ENCODE measurements around the gene SMPDL3A. TPM values are rescaled to one million over a fixed set of nuclear protein-coding genes. Genes with fewer than 3 reads are reported as not detected.

SMPDL3A gene
- total and polyA plus RNA-seq, 2 donors (not counting 3 experiments of a cell fraction or from before 2014, with no cell fraction given), result 4.1 to 4.2 TPM

DNA sequence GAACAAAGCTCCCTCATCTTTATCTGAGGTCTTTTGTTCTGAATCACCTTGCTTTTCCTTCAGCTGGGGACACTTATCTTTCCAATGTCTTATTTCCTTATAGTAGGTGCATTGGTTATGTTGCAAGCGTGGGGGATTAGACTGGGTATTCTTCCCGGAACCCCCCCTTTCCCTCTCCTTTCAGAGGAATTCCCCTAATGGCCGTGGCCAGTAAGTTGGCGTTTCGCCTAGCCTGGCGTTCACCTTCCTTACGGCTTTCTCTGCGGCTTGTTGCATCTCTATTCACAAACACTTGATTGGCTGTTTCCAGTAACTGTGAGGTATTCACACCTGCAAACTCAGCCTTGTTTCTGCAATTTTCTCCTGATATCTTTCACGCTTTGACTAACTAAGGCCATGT lies 42.4 kb upstream of the SMPDL3A start:
- Histone ChIP-seq H3K9me1 (replicated peaks; ENCODE audit: control insufficient read depth, extremely low read depth, insufficient read depth, low read length) (no peaks in the 10 kb centered on the region), H3K4me1 (ENCODE audit: control insufficient read depth, extremely low read depth, insufficient read depth, low read length) (no peaks in the 10 kb centered on the region), H4K20me1 (replicated peaks; ENCODE audit: control insufficient read depth, extremely low read depth, insufficient read depth, low read length) (no peaks in the 10 kb centered on the region), H3K9ac (replicated peaks; ENCODE audit: extremely low read depth, insufficient read depth, low read length) (no peak overlapping the region), H3K4me2 (ENCODE audit: insufficient read depth, low read length) (no peak overlapping the region), H3K27me3 (ENCODE audit: control insufficient read depth in 2 of 2, insufficient read depth in 2 of 2, low read length in 2 of 2) (peaks cover 0 to 3% of the 10 kb centered on the region in 2 experiments), H3K9me3 (replicated peaks; ENCODE audit: control insufficient read depth, insufficient read depth, low read length) (no peaks in the 10 kb centered on the region), H3K27ac (ENCODE audit: insufficient read depth, low read depth, low read length) (no peak overlapping the region), H3K36me3 (ENCODE audit: control insufficient read depth in 2 of 2, extremely low read depth in 1 of 2, insufficient read depth in 2 of 2, low read length in 2 of 2) (no peaks in the 10 kb centered on the region), H3K4me3 (replicated peaks in 1 of 3; ENCODE audit: insufficient read depth in 1 of 3, low read depth in 1 of 3, low read length in 3 of 3) (no peak overlapping the region), H3K79me2 (ENCODE audit: control insufficient read depth, insufficient read depth, low read length) (no peaks in the 10 kb centered on the region), H2AFZ (ENCODE audit: low read depth, low read length) (no peak overlapping the region)
- no peak for FAIRE-seq
- POLR2A ChIA-PET, result no interaction called here
- no peak for TF ChIP-seq POLR2AphosphoS5 (IDR thresholded peaks at IDR 0.05; ENCODE audit: insufficient read depth, low read depth, low read length)
- no peak for TF ChIP-seq JUN (IDR thresholded peaks at IDR 0.05; ENCODE audit: borderline replicate concordance, insufficient read depth, insufficient read length, low read depth)
- TF ChIP-seq, protein P1, sequence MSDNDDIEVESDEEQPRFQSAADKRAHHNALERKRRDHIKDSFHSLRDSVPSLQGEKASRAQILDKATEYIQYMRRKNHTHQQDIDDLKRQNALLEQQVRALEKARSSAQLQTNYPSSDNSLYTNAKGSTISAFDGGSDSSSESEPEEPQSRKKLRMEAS (IDR thresholded peaks at IDR 0.05; ENCODE audit: insufficient read depth, insufficient read length), result no peak
- TF ChIP-seq, protein P2, sequence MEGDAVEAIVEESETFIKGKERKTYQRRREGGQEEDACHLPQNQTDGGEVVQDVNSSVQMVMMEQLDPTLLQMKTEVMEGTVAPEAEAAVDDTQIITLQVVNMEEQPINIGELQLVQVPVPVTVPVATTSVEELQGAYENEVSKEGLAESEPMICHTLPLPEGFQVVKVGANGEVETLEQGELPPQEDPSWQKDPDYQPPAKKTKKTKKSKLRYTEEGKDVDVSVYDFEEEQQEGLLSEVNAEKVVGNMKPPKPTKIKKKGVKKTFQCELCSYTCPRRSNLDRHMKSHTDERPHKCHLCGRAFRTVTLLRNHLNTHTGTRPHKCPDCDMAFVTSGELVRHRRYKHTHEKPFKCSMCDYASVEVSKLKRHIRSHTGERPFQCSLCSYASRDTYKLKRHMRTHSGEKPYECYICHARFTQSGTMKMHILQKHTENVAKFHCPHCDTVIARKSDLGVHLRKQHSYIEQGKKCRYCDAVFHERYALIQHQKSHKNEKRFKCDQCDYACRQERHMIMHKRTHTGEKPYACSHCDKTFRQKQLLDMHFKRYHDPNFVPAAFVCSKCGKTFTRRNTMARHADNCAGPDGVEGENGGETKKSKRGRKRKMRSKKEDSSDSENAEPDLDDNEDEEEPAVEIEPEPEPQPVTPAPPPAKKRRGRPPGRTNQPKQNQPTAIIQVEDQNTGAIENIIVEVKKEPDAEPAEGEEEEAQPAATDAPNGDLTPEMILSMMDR (IDR thresholded peaks at IDR 0.05; ENCODE audit: extremely low read depth in 1 of 2, insufficient read depth in 1 of 2, low read depth in 1 of 2, low read length in 2 of 2), result no peak
- no peak for TF ChIP-seq GATA2 (IDR thresholded peaks at IDR 0.05; ENCODE audit: insufficient read depth, insufficient read length, low read depth, low read length)
- TF ChIP-seq FOS (IDR thresholded peaks at IDR 0.05; ENCODE audit: borderline replicate concordance, insufficient read depth, low read length), result no peak
- TF ChIP-seq EZH2 (IDR thresholded peaks at IDR 0.05; ENCODE audit: borderline replicate concordance, low read depth, low read length, severe bottlenecking), result no peak
- no peak for TF ChIP-seq MYC (IDR thresholded peaks at IDR 0.05; ENCODE audit: low read depth, low read length)
- no peak for TF ChIP-seq POLR2A (IDR thresholded peaks at IDR 0.05; ENCODE audit: low read depth, low read length)
- no peak for DNase-seq (ENCODE audit: low read depth, low spot score)
- CTCF ChIA-PET, result interaction anchor here (2.1 to 5.8 kb wide), 2 partner anchors 16 to 92 kb away, joined by 4 to 91 read pairs; no protein-coding TSS in a partner anchor
- no TSS peak for BruUV-seq (replicated peaks)
- dilution Hi-C loops (cut with MboI; ENCODE audit: extremely low pct_ligation_motif_present, low sequenced_read_pairs), result no loop called here
- intact Hi-C loops (cut with micrococcal nuclease), result no loop called here

Data from endothelial cell of umbilical vein (primary cell).